Trophoblast cell (in vitro differentiated cells and primary cell): ENCODE measurements around the gene LGALS12.

ENCODE experiments used
- DNase-seq, 2 donors: peaks; one replicate each; pipeline ENCODE4 v3.0.0-alpha.2; 2016
- H2AFZ ChIP-seq: 2 replicates; pipeline ENCODE4 v1.6.1; 2013; ENCODE audit warnings: low read length, moderate library complexity, mild to moderate bottlenecking; ENCODE audit not compliant: insufficient read depth, poor library complexity
- H2AK5ac ChIP-seq: 2 replicates; pipeline ENCODE4 v1.6.1; 2013; ENCODE audit warnings: mild to moderate bottlenecking, low read length
- H2BK120ac ChIP-seq: 2 replicates; pipeline ENCODE4 v1.6.1; 2013; ENCODE audit warnings: low read length, mild to moderate bottlenecking, moderate library complexity; ENCODE audit not compliant: insufficient read depth, poor library complexity
- H2BK12ac ChIP-seq: 2 replicates; pipeline ENCODE4 v1.6.1; 2013; ENCODE audit warnings: mild to moderate bottlenecking, low read length, moderate library complexity
- H2BK5ac ChIP-seq: 2 replicates; pipeline ENCODE4 v1.6.1; 2013; ENCODE audit warnings: low read length, low read depth, moderate library complexity, mild to moderate bottlenecking; ENCODE audit not compliant: poor library complexity
- H3K14ac ChIP-seq: 2 replicates; pipeline ENCODE4 v1.6.1; 2013; ENCODE audit warnings: mild to moderate bottlenecking, low read length
- H3K18ac ChIP-seq: 2 replicates; pipeline ENCODE4 v1.6.1; 2013; ENCODE audit warnings: mild to moderate bottlenecking, low read length
- H3K23ac ChIP-seq: 2 replicates; pipeline ENCODE4 v1.6.1; 2013; ENCODE audit warnings: low read length
- H3K27ac ChIP-seq: 2 replicates; pipeline ENCODE4 v1.5.1; 2013; ENCODE audit warnings: low read depth, mild to moderate bottlenecking, inconsistent platforms, low read length, moderate library complexity
- H3K27me3 ChIP-seq: 2 replicates; pipeline ENCODE4 v1.6.1; 2013; ENCODE audit warnings: inconsistent platforms, mild to moderate bottlenecking, low read length, moderate library complexity; ENCODE audit not compliant: insufficient read depth
- H3K36me3 ChIP-seq, 2 experiments: 1 replicate in 1 of 2; 2 replicates in 1 of 2; pipeline ENCODE4 v1.6.1; 2013; ENCODE audit warnings: low read length in 2 of 2, mild to moderate bottlenecking in 2 of 2, moderate library complexity in 1 of 2; ENCODE audit not compliant: insufficient read depth in 2 of 2, control insufficient read depth in 1 of 2
- H3K4ac ChIP-seq: 2 replicates; pipeline ENCODE4 v1.6.1; 2013; ENCODE audit warnings: low read depth, mild to moderate bottlenecking, low read length, moderate library complexity
- H3K4me1 ChIP-seq, 2 experiments: 1 replicate in 1 of 2; 2 replicates in 1 of 2; pipeline ENCODE4 v1.6.1; 2013; ENCODE audit warnings: low read length in 2 of 2, mild to moderate bottlenecking in 2 of 2, moderate library complexity in 1 of 2; ENCODE audit not compliant: insufficient read depth in 2 of 2, control insufficient read depth in 1 of 2
- H3K4me2 ChIP-seq: 2 replicates; pipeline ENCODE4 v1.6.1; 2013; ENCODE audit warnings: inconsistent platforms, mild to moderate bottlenecking, low read length, moderate library complexity
- H3K4me3 ChIP-seq: 2 replicates; pipeline ENCODE4 v1.5.1; 2013; ENCODE audit warnings: mild to moderate bottlenecking, low read depth, low read length, inconsistent platforms
- H3K79me1 ChIP-seq: one replicate; pipeline ENCODE4 v1.6.1; 2013; ENCODE audit warnings: low read length
- H3K79me2 ChIP-seq: 2 replicates; pipeline ENCODE4 v1.6.1; 2013; ENCODE audit warnings: low read length, mild to moderate bottlenecking; ENCODE audit not compliant: control insufficient read depth, insufficient read depth, poor library complexity
- H3K9ac ChIP-seq: 2 replicates; pipeline ENCODE4 v1.6.1; 2013; ENCODE audit warnings: mild to moderate bottlenecking, low read length
- H3K9me3 ChIP-seq: 2 replicates; pipeline ENCODE4 v1.6.1; 2013; ENCODE audit warnings: low read depth, mild to moderate bottlenecking, control low read depth, inconsistent platforms, low read length; ENCODE audit not compliant: insufficient read depth
- H4K12ac ChIP-seq: 2 replicates; pipeline ENCODE4 v1.6.1; 2013; ENCODE audit warnings: low read depth, mild to moderate bottlenecking, low read length, moderate library complexity
- H4K8ac ChIP-seq: 2 replicates; pipeline ENCODE4 v1.6.1; 2013; ENCODE audit warnings: low read depth, mild to moderate bottlenecking, low read length, moderate library complexity
- H4K91ac ChIP-seq: one replicate; pipeline ENCODE4 v1.6.1; 2013; ENCODE audit warnings: low read depth, mild to moderate bottlenecking, low read length, moderate library complexity
- WGBS: extraction: QIAGEN DNeasy Blood & Tissue Kit; methylation state at CpG from one replicate; pipeline ENCODE4 v1.1.7; 2013; ENCODE audit warnings: missing lambda C conversion rate; ENCODE audit not compliant: insufficient read length, insufficient coverage; ENCODE audit errors: extremely low coverage; 5-methylcytosine and 5-hydroxymethylcytosine counted together

LGALS12 gene

GRCh38 chr11:63563201-63564055, 57.5 kb downstream of the LGALS12 start, which contains the start of gene PLAAT2:
Gene PLAAT2, minus strand, starts transcription at chr11:63563379. Its CDS starts 55 bp downstream, at chr11:63563324.
- Histone ChIP-seq H3K27me3 (no peaks in the 10 kb centered on the region), H2BK120ac (no peak within 1 kb of the TSS), H4K91ac (no peak within 1 kb of the TSS), H3K4me1 (peaks cover 3 to 5% of the 10 kb centered on the region in 2 experiments), H3K14ac (no peak within 1 kb of the TSS), H3K79me1 (peaks cover 1% of the 10 kb centered on the region), H2BK5ac (no peak within 1 kb of the TSS), H4K8ac (no peak within 1 kb of the TSS), H3K18ac (no peak within 1 kb of the TSS), H2AFZ (no peak within 1 kb of the TSS), H3K36me3 (no peaks in the 10 kb centered on the region), H3K4me3 (no peak within 1 kb of the TSS), H3K23ac (no peak within 1 kb of the TSS), H2AK5ac (no peak within 1 kb of the TSS), H3K4ac (no peak within 1 kb of the TSS), H3K79me2 (no peaks in the 10 kb centered on the region), H3K9me3 (no peaks in the 10 kb centered on the region), H4K12ac (no peak within 1 kb of the TSS), H3K9ac (no peak within 1 kb of the TSS), H3K4me2 (no peak within 1 kb of the TSS), H3K27ac (no peak within 1 kb of the TSS), H2BK12ac (no peak within 1 kb of the TSS)
- WGBS = no CpG with 5 or more reads among the region's 13 CpGs
- no peak for DNase-seq

DNA sequence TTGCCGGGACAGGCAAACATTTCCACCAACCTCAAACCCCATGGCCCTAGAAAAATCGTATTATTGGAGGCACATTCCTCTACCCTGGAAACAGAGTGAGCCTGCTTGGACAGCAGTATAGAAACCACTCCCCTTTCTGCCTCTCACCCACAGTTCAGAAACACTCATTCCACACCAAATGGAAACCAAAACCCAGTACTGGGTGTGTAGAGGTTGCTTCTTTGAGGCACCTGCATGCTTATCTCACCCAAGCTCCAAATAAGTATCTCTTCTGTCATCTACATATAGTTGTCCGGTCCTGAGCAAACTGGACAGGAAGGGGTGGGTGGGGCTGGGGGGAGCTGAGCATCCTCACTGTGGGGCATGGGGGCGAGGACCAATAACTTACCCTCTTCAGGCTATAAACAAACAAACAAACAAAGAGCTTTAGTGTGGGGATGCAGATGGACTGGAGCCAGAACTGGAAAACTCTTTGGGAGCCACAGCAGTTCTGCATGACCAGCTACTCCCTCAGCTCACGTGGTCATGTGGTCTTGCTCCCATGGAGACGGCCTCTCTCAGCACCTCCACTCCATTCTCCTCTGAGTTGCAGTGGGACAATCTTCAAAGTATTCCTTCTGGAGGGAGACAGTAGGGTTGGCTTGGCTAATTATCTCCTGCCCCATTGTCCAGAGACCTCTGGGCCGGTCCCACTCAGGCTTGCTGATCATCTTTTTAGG, 58.3 kb downstream of the LGALS12 start:
- Histone ChIP-seq H3K36me3 (no peaks in the 10 kb centered on the region), H2BK12ac (no peak overlapping the region), H3K14ac (no peak overlapping the region), H3K9ac (no peak overlapping the region), H3K79me1 (peaks cover 1% of the 10 kb centered on the region), H4K12ac (no peak overlapping the region), H3K4me1 (peaks cover 3 to 5% of the 10 kb centered on the region in 2 experiments), H3K23ac (no peak overlapping the region), H2AFZ (no peak overlapping the region), H2AK5ac (no peak overlapping the region), H2BK120ac (no peak overlapping the region), H3K79me2 (no peaks in the 10 kb centered on the region), H4K8ac (no peak overlapping the region), H3K9me3 (no peaks in the 10 kb centered on the region), H3K18ac (no peak overlapping the region), H3K27ac (no peak overlapping the region), H2BK5ac (no peak overlapping the region), H4K91ac (no peak overlapping the region), H3K4me2 (no peak overlapping the region), H3K4me3 (no peak overlapping the region), H3K4ac (no peak overlapping the region), H3K27me3 (no peaks in the 10 kb centered on the region)
- no peak for DNase-seq
- no CpG with 5 or more reads among the region's 7 CpGs for WGBS

DNA sequence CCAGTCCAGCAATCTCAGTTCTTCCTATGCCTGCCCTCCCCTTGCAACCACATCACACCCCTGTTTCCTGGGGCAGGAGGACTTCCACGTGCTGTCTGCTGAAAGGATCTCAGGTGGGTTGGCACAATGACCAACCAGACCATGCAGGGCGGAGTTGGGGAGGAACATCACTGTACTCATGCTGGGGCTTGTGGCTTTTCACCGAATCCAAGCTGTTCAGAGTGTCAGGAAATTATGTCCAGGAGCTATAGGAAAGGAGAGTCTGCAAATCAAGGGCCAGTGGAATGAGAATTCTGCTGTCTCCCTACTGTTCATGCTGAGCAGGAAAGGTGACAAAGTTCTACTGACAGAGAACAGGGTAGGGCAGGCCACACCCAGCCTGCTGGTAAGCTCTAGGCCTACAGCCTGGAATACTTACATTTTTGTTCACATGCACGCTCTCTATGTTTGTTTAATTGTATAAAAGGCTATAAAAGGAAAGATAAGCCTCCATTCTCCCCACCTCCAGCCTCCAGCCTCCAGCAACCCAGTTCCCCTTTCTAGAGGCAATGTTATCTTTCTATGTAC, 59.0 kb downstream of the LGALS12 start:
- Histone ChIP-seq H3K9me3 (no peaks in the 10 kb centered on the region), H2BK5ac (no peak overlapping the region), H3K79me1 (peaks cover 1% of the 10 kb centered on the region), H2BK120ac (no peak overlapping the region), H3K4me3 (no peak overlapping the region), H2AK5ac (no peak overlapping the region), H3K79me2 (no peaks in the 10 kb centered on the region), H3K4me2 (no peak overlapping the region), H3K4me1 (peaks cover 3 to 5% of the 10 kb centered on the region in 2 experiments), H2AFZ (no peak overlapping the region), H3K4ac (no peak overlapping the region), H4K8ac (no peak overlapping the region), H2BK12ac (no peak overlapping the region), H3K14ac (no peak overlapping the region), H3K9ac (no peak overlapping the region), H3K36me3 (no peaks in the 10 kb centered on the region), H4K91ac (no peak overlapping the region), H3K18ac (no peak overlapping the region), H3K27ac (no peak overlapping the region), H3K27me3 (no peaks in the 10 kb centered on the region), H4K12ac (no peak overlapping the region), H3K23ac (no peak overlapping the region)
- peak; percentile 31 to 59 for DNase-seq
- no CpG with 5 or more reads among the region's 4 CpGs for WGBS
